ENCODE data around the gene SIK3. TPM values are rescaled to one million over a fixed set of nuclear protein-coding genes. Genes with fewer than 3 reads are reported as not detected.

Gene SIK3
- total and polyA plus RNA-seq, 12 donors, result 11.7 to 176 (median 25.2) TPM

DNA sequence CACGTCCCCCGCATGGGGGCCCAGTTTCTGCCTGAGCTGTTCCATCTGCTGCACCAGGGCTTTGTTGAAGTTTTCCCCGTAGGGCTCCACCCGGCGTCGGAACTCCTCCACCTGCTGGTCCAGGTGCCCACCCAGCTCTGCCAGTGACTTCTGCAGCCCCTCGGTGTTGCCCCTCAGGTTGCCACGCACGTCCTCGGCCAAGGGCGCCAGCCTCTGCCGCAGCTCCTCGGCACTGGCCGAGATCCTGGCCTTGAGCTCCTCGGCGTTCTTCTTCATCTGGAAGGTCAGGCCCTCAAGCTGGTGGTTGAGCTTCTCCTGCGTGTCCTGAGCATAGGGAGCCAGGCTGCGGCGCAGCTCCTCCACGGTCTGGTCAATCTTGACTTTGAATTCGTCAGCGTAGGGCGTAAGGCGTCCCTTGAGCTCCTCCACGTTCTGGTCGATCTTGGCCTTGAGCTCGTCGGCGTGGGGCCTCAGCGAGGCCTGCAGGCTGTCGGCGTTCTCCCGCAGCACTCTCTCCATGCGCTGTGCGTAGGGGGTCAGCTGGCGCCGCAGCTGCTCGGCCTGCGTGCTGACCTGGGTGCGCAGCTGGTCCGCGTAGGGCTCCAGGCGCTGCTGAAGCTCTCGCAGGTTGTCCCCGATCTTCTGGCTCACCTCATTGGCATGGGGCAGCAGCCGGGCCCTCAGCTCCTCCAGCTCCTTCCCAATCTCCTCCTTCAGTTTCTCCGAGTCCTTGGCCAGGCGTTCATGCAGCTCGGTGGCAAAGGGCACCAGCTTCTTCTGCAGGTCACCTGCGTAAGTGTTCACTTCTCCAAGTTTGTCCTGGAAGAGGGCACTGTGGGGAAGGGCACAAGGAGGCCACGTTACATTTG, 276.9 kb downstream of the SIK3 start:
- intact Hi-C loops (cut with DNase I), result no loop called here
- H3K27ac ChIP-seq, result no peak overlapping the region

GRCh38 chr11:116819049-116819448, 279.2 kb downstream of the SIK3 start:
- no peaks in the 10 kb centered on the region for H3K36me3 ChIP-seq (replicated peaks in 1 of 2)
- no peaks in the 10 kb centered on the region for H3K4me1 ChIP-seq (replicated peaks in 1 of 2)
- no peak overlapping the region for H3K4me3 ChIP-seq
- H3K9me3 ChIP-seq (replicated peaks in 1 of 3), result no peaks in the 10 kb centered on the region
- no peak for DNase-seq
- TF ChIP-seq POLR2A (IDR thresholded peaks at IDR 0.05), result no peak
- TF ChIP-seq, protein P1, sequence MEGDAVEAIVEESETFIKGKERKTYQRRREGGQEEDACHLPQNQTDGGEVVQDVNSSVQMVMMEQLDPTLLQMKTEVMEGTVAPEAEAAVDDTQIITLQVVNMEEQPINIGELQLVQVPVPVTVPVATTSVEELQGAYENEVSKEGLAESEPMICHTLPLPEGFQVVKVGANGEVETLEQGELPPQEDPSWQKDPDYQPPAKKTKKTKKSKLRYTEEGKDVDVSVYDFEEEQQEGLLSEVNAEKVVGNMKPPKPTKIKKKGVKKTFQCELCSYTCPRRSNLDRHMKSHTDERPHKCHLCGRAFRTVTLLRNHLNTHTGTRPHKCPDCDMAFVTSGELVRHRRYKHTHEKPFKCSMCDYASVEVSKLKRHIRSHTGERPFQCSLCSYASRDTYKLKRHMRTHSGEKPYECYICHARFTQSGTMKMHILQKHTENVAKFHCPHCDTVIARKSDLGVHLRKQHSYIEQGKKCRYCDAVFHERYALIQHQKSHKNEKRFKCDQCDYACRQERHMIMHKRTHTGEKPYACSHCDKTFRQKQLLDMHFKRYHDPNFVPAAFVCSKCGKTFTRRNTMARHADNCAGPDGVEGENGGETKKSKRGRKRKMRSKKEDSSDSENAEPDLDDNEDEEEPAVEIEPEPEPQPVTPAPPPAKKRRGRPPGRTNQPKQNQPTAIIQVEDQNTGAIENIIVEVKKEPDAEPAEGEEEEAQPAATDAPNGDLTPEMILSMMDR (IDR thresholded peaks at IDR 0.05), result no peak
- H3K27me3 ChIP-seq, result no peaks in the 10 kb centered on the region
- WGBS, 4 donors, result 87 to 92% (median 91%) methylated on average over 8 to 9 of the region's 9 CpGs
- intact Hi-C loops (cut with DNase I), result no loop called here
- H3K27ac ChIP-seq, result no peak overlapping the region

More for the DNA sequence above, 276.9 kb downstream of the SIK3 start:
- H3K4me1 ChIP-seq (replicated peaks in 1 of 2), result no peaks in the 10 kb centered on the region
- no peak overlapping the region for H3K4me3 ChIP-seq
- no peak for DNase-seq
- H3K36me3 ChIP-seq (replicated peaks in 1 of 2), result no peaks in the 10 kb centered on the region
- no peaks in the 10 kb centered on the region for H3K9me3 ChIP-seq (replicated peaks in 1 of 3)
- TF ChIP-seq POLR2A (IDR thresholded peaks at IDR 0.05), result no peak
- TF ChIP-seq, protein P1 (IDR thresholded peaks at IDR 0.05), result no peak
- no peaks in the 10 kb centered on the region for H3K27me3 ChIP-seq
- 86 to 91% (median 91%) methylated on average over 35 to 51 of the region's 51 CpGs for whole genome bisulfite sequencing, 4 donors

DNA sequence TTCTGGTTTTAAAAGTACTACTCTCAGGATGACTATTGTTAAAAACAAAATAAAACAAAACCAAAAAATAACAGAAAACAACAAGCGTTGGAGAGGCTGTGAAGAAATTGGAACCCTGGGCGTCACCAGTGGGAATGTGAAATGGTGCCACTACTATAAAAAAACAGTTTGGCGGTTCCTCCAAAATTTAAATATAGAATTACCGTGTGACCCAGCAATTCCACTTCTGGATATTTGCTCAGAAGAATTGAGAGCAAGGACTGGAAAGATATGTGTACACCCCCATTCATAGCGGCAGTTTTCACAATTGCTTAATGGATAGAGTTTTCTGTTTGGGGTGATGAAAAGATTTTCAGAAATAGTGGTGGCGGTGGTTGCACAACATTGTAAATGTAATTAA, 283.7 kb downstream of the SIK3 start:
- intact Hi-C loops (cut with DNase I), result no loop called here
- H3K4me3 ChIP-seq, result no peak overlapping the region
- no peak overlapping the region for H3K27ac ChIP-seq
- H3K36me3 ChIP-seq (replicated peaks in 1 of 2), result no peaks in the 10 kb centered on the region
- 81 to 89% (median 86%) methylated on average over 6 of the region's 6 CpGs for WGBS, 4 donors
- no peak for DNase-seq
- H3K27me3 ChIP-seq, result no peaks in the 10 kb centered on the region
- no peak for TF ChIP-seq POLR2A (IDR thresholded peaks at IDR 0.05)
- TF ChIP-seq, protein P1 (IDR thresholded peaks at IDR 0.05), result no peak
- no peaks in the 10 kb centered on the region for H3K9me3 ChIP-seq (replicated peaks in 1 of 3)
- H3K4me1 ChIP-seq (replicated peaks in 1 of 2), result no peaks in the 10 kb centered on the region

GRCh38 chr11:116813781-116814471, 284.3 kb downstream of the SIK3 start:
- intact Hi-C loops (cut with DNase I), result no loop called here
- H3K4me1 ChIP-seq (replicated peaks in 1 of 2), result no peaks in the 10 kb centered on the region
- H3K4me3 ChIP-seq, result no peak overlapping the region
- no peak for DNase-seq
- no peak overlapping the region for H3K27ac ChIP-seq
- no peaks in the 10 kb centered on the region for H3K9me3 ChIP-seq (replicated peaks in 1 of 3)
- 59 to 76% (median 75%) methylated on average over 2 to 5 of the region's 5 CpGs for WGBS, 4 donors
- no peak for TF ChIP-seq POLR2A (IDR thresholded peaks at IDR 0.05)
- TF ChIP-seq, protein P1 (IDR thresholded peaks at IDR 0.05), result no peak
- H3K27me3 ChIP-seq, result no peaks in the 10 kb centered on the region
- H3K36me3 ChIP-seq (replicated peaks in 1 of 2), result no peaks in the 10 kb centered on the region

Data from adrenal gland (tissue), 12 donors.